HEK293 (cell line): Measurements from ENCODE around the gene RAB36.

Experiments used
- CTCF ChIA-PET: fragments of 350-600 bp; formaldehyde crosslinking; extraction: SDS; loops from one replicate; lab custom pipeline; 2021; ENCODE audit warnings: antibody characterized with exemption; lab: Yijun Ruan, JAX
- POLR2A ChIA-PET: fragments of 300-600 bp; formaldehyde crosslinking; extraction: SDS; loops from one replicate; lab custom pipeline; 2020; ENCODE audit warnings: antibody characterized with exemption, inconsistent platforms; lab: Yijun Ruan, JAX
- H3K27ac ChIP-seq: fragments of 200-500 bp; sonication (Bioruptor generic); 2 replicates; pipeline ENCODE4 v1.5.1; 2014; ENCODE audit warnings: low read depth, low read length, control low read depth, inconsistent platforms; ENCODE audit errors: extremely low read depth
- H3K36me3 ChIP-seq, 2 experiments: fragments of 200-500 bp in 1 of 2; sonication (Bioruptor generic) in 1 of 2; 1 replicate in 1 of 2; 2 replicates in 1 of 2; pipeline ENCODE4 v1.5.1; 2014 to 2017; ENCODE audit warnings: inconsistent platforms in 2 of 2, low read length in 2 of 2; ENCODE audit not compliant: control insufficient read depth in 2 of 2, insufficient read depth in 1 of 2
- H3K4me1 ChIP-seq: fragments of 200-500 bp; sonication (Bioruptor generic); 2 replicates; pipeline ENCODE4 v1.5.1; 2014; ENCODE audit warnings: mild to moderate bottlenecking, low read length, inconsistent platforms; ENCODE audit not compliant: control insufficient read depth, insufficient read depth
- H3K4me3 ChIP-seq: 2 replicates; pipeline ENCODE4 v1.5.1; 2011; ENCODE audit warnings: low read depth, mild to moderate bottlenecking, control low read depth, low read length, moderate library complexity
- H3K9me3 ChIP-seq: fragments of 200-500 bp; sonication (Bioruptor generic); 2 replicates; pipeline ENCODE4 v1.5.1; 2014; ENCODE audit warnings: low read depth, low read length, inconsistent platforms; ENCODE audit not compliant: control insufficient read depth, insufficient read depth
- BCL11A ChIP-seq: fragments of 450-650 bp; formaldehyde crosslinking; IDR thresholded peaks from 2 replicates; pipeline ENCODE4 v1.5.1; 2016; ENCODE audit warnings: low read depth, missing biosample characterization, missing genetic modification characterization
- PRDM1 ChIP-seq: fragments of 450-650 bp; formaldehyde crosslinking; IDR thresholded peaks from 2 replicates; pipeline ENCODE4; 2016; ENCODE audit warnings: missing biosample characterization, missing genetic modification characterization
- SETDB1 ChIP-seq: IDR thresholded peaks from one replicate; pipeline ENCODE4 v1.6.1; 2017; ENCODE audit warnings: mild to moderate bottlenecking, low read length, moderate library complexity, mixed read lengths; ENCODE audit not compliant: insufficient read length
- ZBTB20 ChIP-seq: fragments of 450-650 bp; formaldehyde crosslinking; IDR thresholded peaks from 2 replicates; pipeline ENCODE4 v1.5.1; 2016; ENCODE audit warnings: missing biosample characterization, missing genetic modification characterization
- ZNF155 ChIP-seq: fragments of 450-650 bp; formaldehyde crosslinking; IDR thresholded peaks from 2 replicates; pipeline ENCODE4 v1.5.1; 2016; ENCODE audit warnings: missing biosample characterization, missing genetic modification characterization
- ZNF266 ChIP-seq: fragments of 450-650 bp; formaldehyde crosslinking; IDR thresholded peaks from 2 replicates; pipeline ENCODE4 v1.5.1; 2016; ENCODE audit warnings: missing biosample characterization, missing genetic modification characterization, low read depth
- ZNF433 ChIP-seq: fragments of 450-650 bp; formaldehyde crosslinking; IDR thresholded peaks from 2 replicates; pipeline ENCODE4 v1.5.1; 2016; ENCODE audit warnings: missing biosample characterization, missing genetic modification characterization, low read depth
- ZNF664 ChIP-seq: fragments of 450-650 bp; formaldehyde crosslinking; IDR thresholded peaks from 2 replicates; pipeline ENCODE4 v1.5.1; 2016; ENCODE audit warnings: missing biosample characterization, missing genetic modification characterization
- ZNF670 ChIP-seq: fragments of 450-650 bp; formaldehyde crosslinking; IDR thresholded peaks from 2 replicates; pipeline ENCODE4 v1.5.1; 2016; ENCODE audit warnings: missing biosample characterization, missing genetic modification characterization, low read depth
- ZNF707 ChIP-seq: fragments of 450-650 bp; formaldehyde crosslinking; IDR thresholded peaks from 2 replicates; pipeline ENCODE4 v1.5.1; 2016; ENCODE audit warnings: missing biosample characterization, missing genetic modification characterization
- ZNF785 ChIP-seq: fragments of 450-650 bp; formaldehyde crosslinking; IDR thresholded peaks from 2 replicates; pipeline ENCODE4 v1.5.1; 2016; ENCODE audit warnings: missing biosample characterization, missing genetic modification characterization
- TF ChIP-seq, protein P1 (sequence below): fragments of 450-650 bp; formaldehyde crosslinking; IDR thresholded peaks from 2 replicates; pipeline ENCODE4 v1.5.1; 2017; ENCODE audit warnings: missing biosample characterization, missing genetic modification characterization
- TF ChIP-seq, protein P2 (sequence below): fragments of 450-650 bp; formaldehyde crosslinking; IDR thresholded peaks from 2 replicates; pipeline ENCODE4 v1.5.1; 2016; ENCODE audit warnings: missing biosample characterization, missing genetic modification characterization, borderline replicate concordance
- TF ChIP-seq, protein P3 (sequence below): fragments of 450-650 bp; formaldehyde crosslinking; IDR thresholded peaks from 2 replicates; pipeline ENCODE4 v1.5.1; 2016; ENCODE audit warnings: missing biosample characterization, missing genetic modification characterization
- TF ChIP-seq, protein P4 (sequence below): fragments of 450-650 bp; formaldehyde crosslinking; optimal IDR thresholded peaks from 2 replicates; pipeline ENCODE3; 2016; ENCODE audit warnings: missing biosample characterization, mild to moderate bottlenecking, missing genetic modification characterization
- TF ChIP-seq, protein P5 (sequence below): fragments of 450-650 bp; formaldehyde crosslinking; IDR thresholded peaks from 2 replicates; pipeline ENCODE4 v1.5.0; 2017; ENCODE audit warnings: missing biosample characterization, missing genetic modification characterization, borderline replicate concordance
- TF ChIP-seq, protein P6 (sequence below): sonication (generic); formaldehyde crosslinking; IDR thresholded peaks from 2 replicates; pipeline ENCODE4 v1.8.1; 2022; ENCODE audit warnings: mild to moderate bottlenecking, moderate library complexity, missing genetic modification reagents
- TF ChIP-seq, protein P7 (sequence below): fragments of 450-650 bp; formaldehyde crosslinking; IDR thresholded peaks from 2 replicates; pipeline ENCODE4; 2016; ENCODE audit warnings: missing biosample characterization, missing genetic modification characterization

Gene RAB36

DNA sequence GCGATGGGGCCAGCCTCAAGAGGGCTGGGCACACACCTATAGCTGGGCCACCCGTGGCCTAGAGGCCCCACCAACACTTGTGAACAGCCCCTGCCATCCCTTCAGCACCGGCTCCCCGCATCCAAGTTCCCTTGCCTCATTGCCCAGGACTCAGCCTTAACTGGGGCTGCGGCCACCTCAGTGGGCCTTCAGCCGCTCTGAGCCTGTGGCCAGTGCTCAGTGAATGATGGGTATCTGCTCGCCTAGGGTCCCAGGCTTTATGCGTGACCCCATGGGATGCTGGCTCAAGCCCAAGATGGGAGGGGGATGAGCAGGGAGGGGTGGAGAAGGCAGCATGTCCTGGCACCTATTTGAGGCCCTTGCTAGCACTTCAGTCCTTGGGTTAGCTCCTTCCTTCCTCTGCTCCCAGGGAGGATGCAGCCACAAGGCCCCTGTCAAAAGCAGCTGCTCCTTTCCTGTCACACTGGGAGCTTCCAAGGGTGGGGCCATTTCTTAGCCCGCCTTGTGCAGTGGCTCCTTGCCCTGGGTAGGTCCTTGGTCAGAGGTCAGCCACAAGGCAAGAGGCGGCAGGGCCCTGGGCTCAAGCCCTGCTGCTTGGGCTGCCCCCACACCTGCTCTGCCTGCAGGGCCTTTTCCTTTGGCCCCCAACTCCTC, 43.1 kb upstream of the RAB36 start:
- Histone ChIP-seq H3K4me3 (no peak overlapping the region), H3K9me3 (no peaks in the 10 kb centered on the region), H3K4me1 (no peaks in the 10 kb centered on the region), H3K27ac (no peak overlapping the region), H3K36me3 (peaks cover 0 to 78% of the 10 kb centered on the region in 2 experiments; a peak in 1 of 3 replicates)
- ChIA-PET CTCF (interaction anchor here (0.6 kb wide), 1 partner anchor 103 kb away, joined by 3 read pairs; no protein-coding TSS in a partner anchor), POLR2A (no interaction called here)
- TF ChIP-seq, protein P1, sequence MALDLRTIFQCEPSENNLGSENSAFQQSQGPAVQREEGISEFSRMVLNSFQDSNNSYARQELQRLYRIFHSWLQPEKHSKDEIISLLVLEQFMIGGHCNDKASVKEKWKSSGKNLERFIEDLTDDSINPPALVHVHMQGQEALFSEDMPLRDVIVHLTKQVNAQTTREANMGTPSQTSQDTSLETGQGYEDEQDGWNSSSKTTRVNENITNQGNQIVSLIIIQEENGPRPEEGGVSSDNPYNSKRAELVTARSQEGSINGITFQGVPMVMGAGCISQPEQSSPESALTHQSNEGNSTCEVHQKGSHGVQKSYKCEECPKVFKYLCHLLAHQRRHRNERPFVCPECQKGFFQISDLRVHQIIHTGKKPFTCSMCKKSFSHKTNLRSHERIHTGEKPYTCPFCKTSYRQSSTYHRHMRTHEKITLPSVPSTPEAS (tag by site-specific recombination) = no peak
- TF ChIP-seq, protein P2, sequence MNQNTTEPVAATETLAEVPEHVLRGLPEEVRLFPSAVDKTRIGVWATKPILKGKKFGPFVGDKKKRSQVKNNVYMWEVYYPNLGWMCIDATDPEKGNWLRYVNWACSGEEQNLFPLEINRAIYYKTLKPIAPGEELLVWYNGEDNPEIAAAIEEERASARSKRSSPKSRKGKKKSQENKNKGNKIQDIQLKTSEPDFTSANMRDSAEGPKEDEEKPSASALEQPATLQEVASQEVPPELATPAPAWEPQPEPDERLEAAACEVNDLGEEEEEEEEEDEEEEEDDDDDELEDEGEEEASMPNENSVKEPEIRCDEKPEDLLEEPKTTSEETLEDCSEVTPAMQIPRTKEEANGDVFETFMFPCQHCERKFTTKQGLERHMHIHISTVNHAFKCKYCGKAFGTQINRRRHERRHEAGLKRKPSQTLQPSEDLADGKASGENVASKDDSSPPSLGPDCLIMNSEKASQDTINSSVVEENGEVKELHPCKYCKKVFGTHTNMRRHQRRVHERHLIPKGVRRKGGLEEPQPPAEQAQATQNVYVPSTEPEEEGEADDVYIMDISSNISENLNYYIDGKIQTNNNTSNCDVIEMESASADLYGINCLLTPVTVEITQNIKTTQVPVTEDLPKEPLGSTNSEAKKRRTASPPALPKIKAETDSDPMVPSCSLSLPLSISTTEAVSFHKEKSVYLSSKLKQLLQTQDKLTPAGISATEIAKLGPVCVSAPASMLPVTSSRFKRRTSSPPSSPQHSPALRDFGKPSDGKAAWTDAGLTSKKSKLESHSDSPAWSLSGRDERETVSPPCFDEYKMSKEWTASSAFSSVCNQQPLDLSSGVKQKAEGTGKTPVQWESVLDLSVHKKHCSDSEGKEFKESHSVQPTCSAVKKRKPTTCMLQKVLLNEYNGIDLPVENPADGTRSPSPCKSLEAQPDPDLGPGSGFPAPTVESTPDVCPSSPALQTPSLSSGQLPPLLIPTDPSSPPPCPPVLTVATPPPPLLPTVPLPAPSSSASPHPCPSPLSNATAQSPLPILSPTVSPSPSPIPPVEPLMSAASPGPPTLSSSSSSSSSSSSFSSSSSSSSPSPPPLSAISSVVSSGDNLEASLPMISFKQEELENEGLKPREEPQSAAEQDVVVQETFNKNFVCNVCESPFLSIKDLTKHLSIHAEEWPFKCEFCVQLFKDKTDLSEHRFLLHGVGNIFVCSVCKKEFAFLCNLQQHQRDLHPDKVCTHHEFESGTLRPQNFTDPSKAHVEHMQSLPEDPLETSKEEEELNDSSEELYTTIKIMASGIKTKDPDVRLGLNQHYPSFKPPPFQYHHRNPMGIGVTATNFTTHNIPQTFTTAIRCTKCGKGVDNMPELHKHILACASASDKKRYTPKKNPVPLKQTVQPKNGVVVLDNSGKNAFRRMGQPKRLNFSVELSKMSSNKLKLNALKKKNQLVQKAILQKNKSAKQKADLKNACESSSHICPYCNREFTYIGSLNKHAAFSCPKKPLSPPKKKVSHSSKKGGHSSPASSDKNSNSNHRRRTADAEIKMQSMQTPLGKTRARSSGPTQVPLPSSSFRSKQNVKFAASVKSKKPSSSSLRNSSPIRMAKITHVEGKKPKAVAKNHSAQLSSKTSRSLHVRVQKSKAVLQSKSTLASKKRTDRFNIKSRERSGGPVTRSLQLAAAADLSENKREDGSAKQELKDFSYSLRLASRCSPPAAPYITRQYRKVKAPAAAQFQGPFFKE (tag by site-specific recombination) = no peak
- TF ChIP-seq, protein P3, sequence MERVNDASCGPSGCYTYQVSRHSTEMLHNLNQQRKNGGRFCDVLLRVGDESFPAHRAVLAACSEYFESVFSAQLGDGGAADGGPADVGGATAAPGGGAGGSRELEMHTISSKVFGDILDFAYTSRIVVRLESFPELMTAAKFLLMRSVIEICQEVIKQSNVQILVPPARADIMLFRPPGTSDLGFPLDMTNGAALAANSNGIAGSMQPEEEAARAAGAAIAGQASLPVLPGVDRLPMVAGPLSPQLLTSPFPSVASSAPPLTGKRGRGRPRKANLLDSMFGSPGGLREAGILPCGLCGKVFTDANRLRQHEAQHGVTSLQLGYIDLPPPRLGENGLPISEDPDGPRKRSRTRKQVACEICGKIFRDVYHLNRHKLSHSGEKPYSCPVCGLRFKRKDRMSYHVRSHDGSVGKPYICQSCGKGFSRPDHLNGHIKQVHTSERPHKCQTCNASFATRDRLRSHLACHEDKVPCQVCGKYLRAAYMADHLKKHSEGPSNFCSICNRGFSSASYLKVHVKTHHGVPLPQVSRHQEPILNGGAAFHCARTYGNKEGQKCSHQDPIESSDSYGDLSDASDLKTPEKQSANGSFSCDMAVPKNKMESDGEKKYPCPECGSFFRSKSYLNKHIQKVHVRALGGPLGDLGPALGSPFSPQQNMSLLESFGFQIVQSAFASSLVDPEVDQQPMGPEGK (tag by site-specific recombination) = no peak
- TF ChIP-seq SETDB1 = no peak
- no peak for TF ChIP-seq ZNF664 (tag by site-specific recombination)
- no peak for TF ChIP-seq ZNF266 (tag by site-specific recombination)
- TF ChIP-seq PRDM1 = no peak
- no peak for TF ChIP-seq ZNF155 (tag by site-specific recombination)
- no peak for TF ChIP-seq ZNF785 (tag by site-specific recombination)
- no peak for TF ChIP-seq ZNF670 (tag by site-specific recombination)
- no peak for TF ChIP-seq ZBTB20
- no peak for TF ChIP-seq BCL11A
- TF ChIP-seq, protein P4, sequence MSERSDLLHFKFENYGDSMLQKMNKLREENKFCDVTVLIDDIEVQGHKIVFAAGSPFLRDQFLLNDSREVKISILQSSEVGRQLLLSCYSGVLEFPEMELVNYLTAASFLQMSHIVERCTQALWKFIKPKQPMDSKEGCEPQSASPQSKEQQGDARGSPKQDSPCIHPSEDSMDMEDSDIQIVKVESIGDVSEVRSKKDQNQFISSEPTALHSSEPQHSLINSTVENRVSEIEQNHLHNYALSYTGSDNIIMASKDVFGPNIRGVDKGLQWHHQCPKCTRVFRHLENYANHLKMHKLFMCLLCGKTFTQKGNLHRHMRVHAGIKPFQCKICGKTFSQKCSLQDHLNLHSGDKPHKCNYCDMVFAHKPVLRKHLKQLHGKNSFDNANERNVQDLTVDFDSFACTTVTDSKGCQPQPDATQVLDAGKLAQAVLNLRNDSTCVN = no peak
- TF ChIP-seq, protein P5, sequence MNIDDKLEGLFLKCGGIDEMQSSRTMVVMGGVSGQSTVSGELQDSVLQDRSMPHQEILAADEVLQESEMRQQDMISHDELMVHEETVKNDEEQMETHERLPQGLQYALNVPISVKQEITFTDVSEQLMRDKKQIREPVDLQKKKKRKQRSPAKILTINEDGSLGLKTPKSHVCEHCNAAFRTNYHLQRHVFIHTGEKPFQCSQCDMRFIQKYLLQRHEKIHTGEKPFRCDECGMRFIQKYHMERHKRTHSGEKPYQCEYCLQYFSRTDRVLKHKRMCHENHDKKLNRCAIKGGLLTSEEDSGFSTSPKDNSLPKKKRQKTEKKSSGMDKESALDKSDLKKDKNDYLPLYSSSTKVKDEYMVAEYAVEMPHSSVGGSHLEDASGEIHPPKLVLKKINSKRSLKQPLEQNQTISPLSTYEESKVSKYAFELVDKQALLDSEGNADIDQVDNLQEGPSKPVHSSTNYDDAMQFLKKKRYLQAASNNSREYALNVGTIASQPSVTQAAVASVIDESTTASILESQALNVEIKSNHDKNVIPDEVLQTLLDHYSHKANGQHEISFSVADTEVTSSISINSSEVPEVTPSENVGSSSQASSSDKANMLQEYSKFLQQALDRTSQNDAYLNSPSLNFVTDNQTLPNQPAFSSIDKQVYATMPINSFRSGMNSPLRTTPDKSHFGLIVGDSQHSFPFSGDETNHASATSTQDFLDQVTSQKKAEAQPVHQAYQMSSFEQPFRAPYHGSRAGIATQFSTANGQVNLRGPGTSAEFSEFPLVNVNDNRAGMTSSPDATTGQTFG (tag by site-specific recombination) = no peak
- TF ChIP-seq, protein P6, sequence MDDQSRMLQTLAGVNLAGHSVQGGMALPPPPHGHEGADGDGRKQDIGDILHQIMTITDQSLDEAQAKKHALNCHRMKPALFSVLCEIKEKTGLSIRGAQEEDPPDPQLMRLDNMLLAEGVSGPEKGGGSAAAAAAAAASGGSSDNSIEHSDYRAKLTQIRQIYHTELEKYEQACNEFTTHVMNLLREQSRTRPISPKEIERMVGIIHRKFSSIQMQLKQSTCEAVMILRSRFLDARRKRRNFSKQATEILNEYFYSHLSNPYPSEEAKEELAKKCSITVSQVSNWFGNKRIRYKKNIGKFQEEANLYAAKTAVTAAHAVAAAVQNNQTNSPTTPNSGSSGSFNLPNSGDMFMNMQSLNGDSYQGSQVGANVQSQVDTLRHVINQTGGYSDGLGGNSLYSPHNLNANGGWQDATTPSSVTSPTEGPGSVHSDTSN = no peak
- TF ChIP-seq, protein P7, sequence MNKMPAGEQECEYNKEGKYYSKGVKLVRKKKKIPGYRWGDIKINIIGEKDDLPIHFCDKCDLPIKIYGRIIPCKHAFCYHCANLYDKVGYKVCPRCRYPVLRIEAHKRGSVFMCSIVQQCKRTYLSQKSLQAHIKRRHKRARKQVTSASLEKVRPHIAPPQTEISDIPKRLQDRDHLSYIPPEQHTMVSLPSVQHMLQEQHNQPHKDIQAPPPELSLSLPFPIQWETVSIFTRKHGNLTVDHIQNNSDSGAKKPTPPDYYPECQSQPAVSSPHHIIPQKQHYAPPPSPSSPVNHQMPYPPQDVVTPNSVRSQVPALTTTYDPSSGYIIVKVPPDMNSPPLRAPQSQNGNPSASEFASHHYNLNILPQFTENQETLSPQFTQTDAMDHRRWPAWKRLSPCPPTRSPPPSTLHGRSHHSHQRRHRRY (tag by site-specific recombination) = no peak
- no peak for TF ChIP-seq ZNF433 (tag by site-specific recombination)
- TF ChIP-seq ZNF707 (tag by site-specific recombination) = no peak
